A549 (cell line): Measurements from ENCODE around the gene RPL21. TPM values are rescaled to one million over a fixed set of nuclear protein-coding genes. Genes with fewer than 3 reads are reported as not detected.
"Not testable (repeated sequence)": the region's sequence is repeated elsewhere in the genome, so short reads cannot be mapped to it uniquely, and the experiment has no call there.

Source experiments
- ATAC-seq, 2 experiments: fragments of 200-7000 bp in 1 of 2; fragments of >200 bp in 1 of 2; cut with Nextera tagmentation in 1 of 2; cut with Tn5 transposase in 1 of 2; 3 replicates each; pipeline versions ENCODE4 v1.8.0 to v1.9.1; 2018 to 2020; ENCODE audit warnings: mild to moderate bottlenecking in 1 of 2, moderate library complexity in 1 of 2
- CTCF ChIA-PET: fragments of 300-600 bp; sonication (Branson Sonifier 250); formaldehyde crosslinking; extraction: SDS; loops from one replicate; lab custom pipeline; 2021; ENCODE audit warnings: antibody characterized with exemption, inconsistent platforms; lab: Yijun Ruan, JAX
- POLR2A ChIA-PET: fragments of 350-600 bp; formaldehyde crosslinking; extraction: SDS; loops from one replicate; lab custom pipeline; 2021; ENCODE audit warnings: antibody characterized with exemption, inconsistent platforms; lab: Yijun Ruan, JAX
- DNase-seq, 2 experiments: peaks; one replicate each; pipeline versions ENCODE4 v3.0.0 to v3.0.0-alpha.2; 2011 to 2016; ENCODE audit warnings: low read depth in 1 of 2, low spot score in 1 of 2
- FAIRE-seq: peaks from 2 replicates; lab custom pipeline; 2011; peaks lifted over from hg19 to GRCh38; lab: Jason Lieb, UNC
- H3K27ac ChIP-seq, 2 experiments: fragments of >200 bp; sonication (Bioruptor Twin); formaldehyde crosslinking; 3 replicates each; pipeline ENCODE4 v1.5.1; 2016 to 2017
- H3K4me1 ChIP-seq: fragments of >200 bp; sonication (Bioruptor Twin); formaldehyde crosslinking; 3 replicates; pipeline ENCODE4 v1.6.1; 2016
- H3K4me2 ChIP-seq: fragments of >200 bp; sonication (Bioruptor Twin); formaldehyde crosslinking; 3 replicates; pipeline ENCODE4 v1.6.1; 2016
- H3K4me3 ChIP-seq: fragments of >200 bp; sonication (Bioruptor Twin); formaldehyde crosslinking; 3 replicates; pipeline ENCODE4 v1.5.1; 2016
- H3K9me3 ChIP-seq: fragments of >200 bp; sonication (Bioruptor Twin); formaldehyde crosslinking; 3 replicates; pipeline ENCODE4 v1.6.1; 2016
- CBX8 ChIP-seq: fragments of 200-600 bp; sonication (generic); IDR thresholded peaks from 2 replicates; pipeline ENCODE4 v1.6.1; 2016
- CEBPB ChIP-seq, 2 experiments: fragments of >200 bp in 1 of 2; sonication (Bioruptor Twin) in 1 of 2; formaldehyde crosslinking in 1 of 2; IDR thresholded peaks; 2 replicates each; pipeline ENCODE4 v1.6.1; 2012 to 2016
- EHF ChIP-seq: fragments of 250-450 bp; sonication (Bioruptor Pico); IDR thresholded peaks from 2 replicates; pipeline ENCODE4 v1.5.0; 2020; ENCODE audit warnings: mild to moderate bottlenecking
- ELK1 ChIP-seq: fragments of 150-350 bp; IDR thresholded peaks from 2 replicates; pipeline ENCODE4 v1.6.1; 2014; ENCODE audit warnings: low read depth, mild to moderate bottlenecking, low read length
- FOSB ChIP-seq: fragments of 250-450 bp; sonication (Bioruptor Pico); IDR thresholded peaks from 2 replicates; pipeline ENCODE4 v1.5.0; 2020; ENCODE audit warnings: mild to moderate bottlenecking, moderate library complexity
- FOXS1 ChIP-seq: fragments of 250-450 bp; sonication (Bioruptor Pico); IDR thresholded peaks from 2 replicates; pipeline ENCODE4 v1.5.0; 2020; ENCODE audit warnings: mild to moderate bottlenecking, moderate library complexity
- HEYL ChIP-seq: fragments of 250-450 bp; sonication (Bioruptor Pico); IDR thresholded peaks from 2 replicates; pipeline ENCODE4 v1.8.0; 2021; ENCODE audit warnings: mild to moderate bottlenecking, moderate library complexity
- JUNB ChIP-seq: fragments of >200 bp; sonication (Bioruptor Twin); formaldehyde crosslinking; IDR thresholded peaks from 2 replicates; pipeline ENCODE4 v1.6.1; 2016
- MAFK ChIP-seq: fragments of 450-650 bp; IDR thresholded peaks from 2 replicates; pipeline ENCODE4 v1.6.1; 2014; ENCODE audit not compliant: partially characterized antibody
- NPAS2 ChIP-seq: fragments of 250-450 bp; sonication (Bioruptor Pico); IDR thresholded peaks from 2 replicates; pipeline ENCODE4 v1.8.0; 2022; ENCODE audit warnings: mild to moderate bottlenecking, moderate library complexity, borderline replicate concordance
- NR3C1 ChIP-seq: fragments of >200 bp; sonication (Bioruptor Twin); formaldehyde crosslinking; IDR thresholded peaks from 3 replicates; pipeline ENCODE4 v1.6.1; 2017
- POLR2A ChIP-seq: IDR thresholded peaks from 2 replicates; pipeline ENCODE4 v1.6.1; 2012; ENCODE audit warnings: mild to moderate bottlenecking, low read length
- RNF2 ChIP-seq: fragments of 200-600 bp; sonication (generic); IDR thresholded peaks from 2 replicates; pipeline ENCODE4 v1.6.1; 2016; ENCODE audit warnings: low read depth, mild to moderate bottlenecking, antibody characterized with exemption, moderate library complexity, borderline replicate concordance
- SMC3 ChIP-seq: fragments of >200 bp; sonication (Bioruptor Twin); formaldehyde crosslinking; IDR thresholded peaks from 3 replicates; pipeline ENCODE4 v1.6.1; 2018; ENCODE audit warnings: inconsistent platforms
- TFCP2L1 ChIP-seq: fragments of 250-450 bp; sonication (Bioruptor Pico); IDR thresholded peaks from 2 replicates; pipeline ENCODE4 v1.5.0; 2021; ENCODE audit warnings: mild to moderate bottlenecking
- USF2 ChIP-seq: fragments of 450-650 bp; IDR thresholded peaks from 2 replicates; pipeline ENCODE4 v1.6.1; 2014; ENCODE audit warnings: antibody characterized with exemption
- ZFP36 ChIP-seq: fragments of 450-650 bp; IDR thresholded peaks from 2 replicates; pipeline ENCODE4 v1.6.1; 2014; ENCODE audit warnings: borderline replicate concordance; ENCODE audit not compliant: partially characterized antibody
- ZNF302 ChIP-seq: fragments of 250-450 bp; sonication (Bioruptor Pico); IDR thresholded peaks from 2 replicates; pipeline ENCODE4 v1.9.0; 2021; ENCODE audit warnings: inconsistent platforms, mild to moderate bottlenecking, moderate library complexity
- ZSCAN20 ChIP-seq: fragments of 250-450 bp; sonication (Bioruptor Pico); IDR thresholded peaks from 2 replicates; pipeline ENCODE4 v1.8.0; 2022; ENCODE audit warnings: mild to moderate bottlenecking, moderate library complexity
- WGBS: methylation state at CpG from one replicate; pipeline ENCODE4 v1.1.6; 2017; ENCODE audit errors: missing lambda C conversion rate; 5-methylcytosine and 5-hydroxymethylcytosine counted together
- polyA plus RNA-seq, 4 experiments: library from polyadenylated mRNA; depleted of rRNA in 3 of 4; stranded (reverse); fragments of >200 nt; fragmentation: RNase III in 1 of 4; extraction: RNeasy Plus Mini Kit Qiagen cat#74134 plus additional on column Dnase treatment in 1 of 4; gene quantifications; 2 replicates in 3 of 4; 3 replicates in 1 of 4; pipeline ENCODE4 v1.2.3, GENCODE V29; 2011 to 2017
- TF ChIP-seq, protein P1 (sequence below): IDR thresholded peaks from 2 replicates; pipeline ENCODE4 v1.6.1; 2012; ENCODE audit warnings: low read depth, borderline replicate concordance
- TF ChIP-seq, protein P2 (sequence below): fragments of 250-450 bp; sonication (Bioruptor Pico); IDR thresholded peaks from 2 replicates; pipeline ENCODE4 v1.5.0; 2021; ENCODE audit warnings: mild to moderate bottlenecking, moderate library complexity, borderline replicate concordance
- TF ChIP-seq, protein P3 (sequence below): fragments of >200 bp; sonication (Bioruptor Twin); formaldehyde crosslinking; IDR thresholded peaks from 2 replicates; pipeline ENCODE4 v1.6.1; 2016

The RPL21 gene
- polyA plus RNA-seq, 2 of the 4 experiments (the other 2 are of a cell fraction) = 1,202 to 1,367 TPM

GRCh38 chr13:27289011-27289665 is 37.8 kb downstream of the RPL21 start:
- Histone ChIP-seq H3K4me3 (no peak overlapping the region), H3K27ac (no peak overlapping the region)
- ChIA-PET POLR2A (no interaction called here), CTCF (interaction anchor here (0.7 to 1.5 kb wide), 3 partner anchors 8 to 304 kb away, joined by 3 to 5 read pairs (median 3); no protein-coding TSS in a partner anchor)
- ATAC-seq (no peak), DNase-seq (no peak)
- no peak for TF ChIP-seq NPAS2 (CRISPR knock-in tag)
- no peak for TF ChIP-seq CEBPB (IDR thresholded peaks at IDR 0.05)
- TF ChIP-seq ZNF302 = no peak
- TF ChIP-seq, protein P1, sequence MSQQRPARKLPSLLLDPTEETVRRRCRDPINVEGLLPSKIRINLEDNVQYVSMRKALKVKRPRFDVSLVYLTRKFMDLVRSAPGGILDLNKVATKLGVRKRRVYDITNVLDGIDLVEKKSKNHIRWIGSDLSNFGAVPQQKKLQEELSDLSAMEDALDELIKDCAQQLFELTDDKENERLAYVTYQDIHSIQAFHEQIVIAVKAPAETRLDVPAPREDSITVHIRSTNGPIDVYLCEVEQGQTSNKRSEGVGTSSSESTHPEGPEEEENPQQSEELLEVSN = no peak
- no peak for TF ChIP-seq USF2
- no peak for TF ChIP-seq HEYL (CRISPR knock-in tag)
- TF ChIP-seq JUNB = no peak
- TF ChIP-seq, all 56 proteins: peak for 0
- WGBS = 34% methylated on average over 2 of the region's 2 CpGs
- Histone ChIP-seq H3K4me2 (no peak overlapping the region), H3K9me3 (no peaks in the 10 kb centered on the region), H3K4me1 (no peaks in the 10 kb centered on the region)
- FAIRE-seq = no peak

GRCh38 chr13:27290715-27291114 is 39.4 kb downstream of the RPL21 start:
- Histone ChIP-seq H3K4me1 (no peaks in the 10 kb centered on the region), H3K4me2 (no peak overlapping the region), H3K27ac (no peak overlapping the region), H3K4me3 (no peak overlapping the region), H3K9me3 (no peaks in the 10 kb centered on the region)
- 24% methylated on average over 4 of the region's 4 CpGs for WGBS
- no peak for ATAC-seq
- CTCF ChIA-PET = interaction anchor here (0.9 to 1.0 kb wide), 2 partner anchors 86 to 693 kb away, joined by 3 to 4 read pairs; no protein-coding TSS in a partner anchor
- no peak for TF ChIP-seq NR3C1
- no peak for TF ChIP-seq TFCP2L1 (CRISPR knock-in tag)
- TF ChIP-seq, protein P2, sequence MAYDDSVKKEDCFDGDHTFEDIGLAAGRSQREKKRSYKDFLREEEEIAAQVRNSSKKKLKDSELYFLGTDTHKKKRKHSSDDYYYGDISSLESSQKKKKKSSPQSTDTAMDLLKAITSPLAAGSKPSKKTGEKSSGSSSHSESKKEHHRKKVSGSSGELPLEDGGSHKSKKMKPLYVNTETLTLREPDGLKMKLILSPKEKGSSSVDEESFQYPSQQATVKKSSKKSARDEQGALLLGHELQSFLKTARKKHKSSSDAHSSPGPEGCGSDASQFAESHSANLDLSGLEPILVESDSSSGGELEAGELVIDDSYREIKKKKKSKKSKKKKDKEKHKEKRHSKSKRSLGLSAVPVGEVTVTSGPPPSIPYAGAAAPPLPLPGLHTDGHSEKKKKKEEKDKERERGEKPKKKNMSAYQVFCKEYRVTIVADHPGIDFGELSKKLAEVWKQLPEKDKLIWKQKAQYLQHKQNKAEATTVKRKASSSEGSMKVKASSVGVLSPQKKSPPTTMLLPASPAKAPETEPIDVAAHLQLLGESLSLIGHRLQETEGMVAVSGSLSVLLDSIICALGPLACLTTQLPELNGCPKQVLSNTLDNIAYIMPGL = no peak
- no peak for TF ChIP-seq FOXS1
- TF ChIP-seq ZSCAN20 (CRISPR knock-in tag) = no peak
- TF ChIP-seq ZFP36 = no peak
- TF ChIP-seq ELK1 = no peak
- no peak for TF ChIP-seq SMC3
- TF ChIP-seq POLR2A = no peak
- TF ChIP-seq MAFK = no peak
- TF ChIP-seq RNF2 = no peak
- TF ChIP-seq FOSB (CRISPR knock-in tag) = no peak
- no peak for TF ChIP-seq EHF (CRISPR knock-in tag)
- no peak for TF ChIP-seq CBX8
- TF ChIP-seq, protein P3, sequence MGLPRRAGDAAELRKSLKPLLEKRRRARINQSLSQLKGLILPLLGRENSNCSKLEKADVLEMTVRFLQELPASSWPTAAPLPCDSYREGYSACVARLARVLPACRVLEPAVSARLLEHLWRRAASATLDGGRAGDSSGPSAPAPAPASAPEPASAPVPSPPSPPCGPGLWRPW = no peak
- DNase-seq = no peak
- POLR2A ChIA-PET = no interaction called here
- no peak for FAIRE-seq

GRCh38 chr13:27291967-27292366 is 40.6 kb downstream of the RPL21 start:
- 48% methylated on average over 8 of the region's 8 CpGs for WGBS

More at GRCh38 chr13:27291967-27292366, 40.6 kb downstream of the RPL21 start:
- DNase-seq, H3K9me3 ChIP-seq, CTCF ChIA-PET, ATAC-seq, FAIRE-seq, H3K4me3 ChIP-seq, H3K4me2 ChIP-seq, H3K27ac ChIP-seq, POLR2A ChIA-PET, H3K4me1 ChIP-seq: not testable (repeated sequence)
